ENCODE results near the gene SUN5. TPM values are rescaled to one million over a fixed set of nuclear protein-coding genes. Genes with fewer than 3 reads are reported as not detected.

SUN5 gene
- polyA plus RNA-seq, 2 of the 4 experiments (the other 2 are of a cell fraction), result not detected

DNA sequence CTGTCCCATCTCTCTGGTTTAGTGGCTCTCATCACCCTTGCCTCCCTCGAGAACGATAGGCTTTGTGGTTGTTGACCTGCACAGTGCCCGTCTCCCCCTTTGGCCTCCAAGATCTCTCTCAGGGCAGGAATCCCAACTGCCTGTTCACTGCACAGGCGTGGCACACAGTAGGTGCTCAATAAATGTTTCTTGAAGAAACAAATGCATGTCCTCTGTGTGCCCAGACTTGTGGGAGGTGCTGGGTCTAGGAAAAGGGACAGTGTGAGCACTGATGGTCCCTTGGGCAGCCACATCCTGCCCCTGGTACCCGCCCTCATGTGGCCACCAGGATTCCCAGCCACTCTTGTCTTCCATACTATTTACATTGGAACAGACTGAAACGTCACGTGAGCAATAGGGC is 24.6 kb upstream of the SUN5 start:
- FAIRE-seq, result no peak
- Histone ChIP-seq H3K27ac (no peak overlapping the region), H3K9me3 (no peaks in the 10 kb centered on the region), H3K4me1 (no peaks in the 10 kb centered on the region), H3K4me3 (no peak overlapping the region), H3K4me2 (no peak overlapping the region)
- CTCF ChIA-PET, result interaction anchor here (2.7 kb wide), 1 partner anchor 127 kb away, joined by 7 read pairs; no protein-coding TSS in a partner anchor
- no peak for DNase-seq (ENCODE audit: low read depth in 1 of 2, low spot score in 1 of 2)
- no peak for ATAC-seq
- 21% methylated on average over 7 of the region's 7 CpGs for WGBS (ENCODE audit: missing lambda C conversion rate)
- POLR2A ChIA-PET, result no interaction called here
- TF ChIP-seq HDAC2 (IDR thresholded peaks at IDR 0.05) (no peak), MAZ (IDR thresholded peaks at IDR 0.05; ENCODE audit: borderline replicate concordance, low read depth, low read length) (no peak), FOSB (CRISPR knock-in tag; IDR thresholded peaks at IDR 0.05) (no peak)

DNA sequence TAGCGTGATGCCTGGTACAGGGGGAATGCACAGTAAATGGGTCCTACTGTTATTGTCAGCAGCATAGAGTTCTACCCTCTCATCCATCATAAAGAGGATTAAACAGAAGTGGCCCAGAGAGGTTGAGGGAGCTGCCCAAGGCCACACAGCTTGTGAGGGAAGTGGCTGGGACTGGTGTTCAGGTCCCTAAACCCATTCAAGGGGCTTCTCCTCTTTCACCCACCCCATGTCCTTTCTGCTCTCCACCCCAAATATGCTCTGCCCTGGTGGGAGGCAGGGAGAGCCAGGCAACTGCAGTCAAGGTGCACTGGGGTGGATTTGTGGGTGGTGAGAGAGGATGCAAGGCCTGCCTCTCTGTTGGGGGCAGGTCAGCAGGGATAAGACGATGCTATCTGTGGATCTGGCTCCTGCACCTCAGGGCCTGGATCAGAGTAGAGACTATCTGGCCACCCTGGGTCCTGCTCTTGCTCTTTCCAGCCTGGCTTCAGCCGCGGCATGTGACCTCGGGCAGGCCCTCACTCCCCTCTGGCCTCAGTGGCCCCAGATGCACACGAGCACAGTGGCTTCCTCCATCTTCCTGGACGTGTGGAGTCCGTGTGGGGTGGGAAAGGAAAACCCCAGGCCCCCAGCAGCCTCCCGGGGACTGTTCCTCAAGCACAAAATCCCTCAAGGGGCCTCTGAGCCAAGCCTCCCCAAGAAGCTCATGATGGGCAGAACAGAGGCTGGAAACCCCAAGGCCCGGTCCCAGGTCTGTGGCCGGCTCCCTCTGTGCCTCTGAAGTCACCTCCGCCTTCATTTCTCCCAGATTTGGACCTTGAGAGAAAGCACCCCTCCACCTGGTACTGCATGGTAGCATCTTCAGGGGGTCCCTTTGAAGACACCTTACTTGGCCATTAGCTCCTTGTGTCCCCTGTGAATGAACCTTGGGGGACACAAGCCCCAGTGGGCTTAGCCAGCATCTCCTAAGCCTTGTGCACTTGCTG is 23.8 kb upstream of the SUN5 start:
- DNase-seq (ENCODE audit: low read depth in 1 of 2, low spot score in 1 of 2) (no peak), ATAC-seq (no peak), FAIRE-seq (no peak)
- no peak overlapping the region for H3K4me2 ChIP-seq
- WGBS (ENCODE audit: missing lambda C conversion rate), result 45% methylated on average over 9 of the region's 12 CpGs
- CTCF ChIA-PET, result interaction anchor here (2.7 kb wide), 1 partner anchor 126 kb away, joined by 7 read pairs; no protein-coding TSS in a partner anchor
- POLR2A ChIA-PET, result no interaction called here
- no peaks in the 10 kb centered on the region for H3K9me3 ChIP-seq
- no peaks in the 10 kb centered on the region for H3K4me1 ChIP-seq
- TF ChIP-seq KDM5A (IDR thresholded peaks at IDR 0.05) (no peak), CHD2 (IDR thresholded peaks at IDR 0.05; ENCODE audit: low read length, partially characterized antibody) (no peak), ESRRA (IDR thresholded peaks at IDR 0.05; ENCODE audit: borderline replicate concordance, low read length) (no peak), RCOR1 (IDR thresholded peaks at IDR 0.05; ENCODE audit: low read depth, low read length) (no peak), ZFP36 (IDR thresholded peaks at IDR 0.05; ENCODE audit: borderline replicate concordance, partially characterized antibody) (no peak), EHMT2 (IDR thresholded peaks at IDR 0.05; ENCODE audit: low read depth) (no peak), FOSL2 (IDR thresholded peaks at IDR 0.05) (no peak), FOSL2 (CRISPR knock-in tag; IDR thresholded peaks at IDR 0.05) (no peak), JUN (IDR thresholded peaks at IDR 0.05) (no peak), POLR2AphosphoS2 (conservative IDR thresholded peaks at IDR 0.05; ENCODE audit: low read length) (no peak), FOXS1 (CRISPR knock-in tag; IDR thresholded peaks at IDR 0.05) (no peak), CHD4 (IDR thresholded peaks at IDR 0.05; ENCODE audit: borderline replicate concordance) (no peak), EHF (CRISPR knock-in tag; IDR thresholded peaks at IDR 0.05) (no peak), TP53 (CRISPR knock-in tag; IDR thresholded peaks at IDR 0.05) (no peak), MYC (IDR thresholded peaks at IDR 0.05; ENCODE audit: borderline replicate concordance, low read length) (no peak), EP300 (IDR thresholded peaks at IDR 0.05) (no peak), ZSCAN20 (CRISPR knock-in tag; IDR thresholded peaks at IDR 0.05) (no peak)
- TF ChIP-seq, protein P1, sequence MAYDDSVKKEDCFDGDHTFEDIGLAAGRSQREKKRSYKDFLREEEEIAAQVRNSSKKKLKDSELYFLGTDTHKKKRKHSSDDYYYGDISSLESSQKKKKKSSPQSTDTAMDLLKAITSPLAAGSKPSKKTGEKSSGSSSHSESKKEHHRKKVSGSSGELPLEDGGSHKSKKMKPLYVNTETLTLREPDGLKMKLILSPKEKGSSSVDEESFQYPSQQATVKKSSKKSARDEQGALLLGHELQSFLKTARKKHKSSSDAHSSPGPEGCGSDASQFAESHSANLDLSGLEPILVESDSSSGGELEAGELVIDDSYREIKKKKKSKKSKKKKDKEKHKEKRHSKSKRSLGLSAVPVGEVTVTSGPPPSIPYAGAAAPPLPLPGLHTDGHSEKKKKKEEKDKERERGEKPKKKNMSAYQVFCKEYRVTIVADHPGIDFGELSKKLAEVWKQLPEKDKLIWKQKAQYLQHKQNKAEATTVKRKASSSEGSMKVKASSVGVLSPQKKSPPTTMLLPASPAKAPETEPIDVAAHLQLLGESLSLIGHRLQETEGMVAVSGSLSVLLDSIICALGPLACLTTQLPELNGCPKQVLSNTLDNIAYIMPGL (CRISPR knock-in tag; IDR thresholded peaks at IDR 0.05; ENCODE audit: borderline replicate concordance), result no peak
- TF ChIP-seq, protein P2, sequence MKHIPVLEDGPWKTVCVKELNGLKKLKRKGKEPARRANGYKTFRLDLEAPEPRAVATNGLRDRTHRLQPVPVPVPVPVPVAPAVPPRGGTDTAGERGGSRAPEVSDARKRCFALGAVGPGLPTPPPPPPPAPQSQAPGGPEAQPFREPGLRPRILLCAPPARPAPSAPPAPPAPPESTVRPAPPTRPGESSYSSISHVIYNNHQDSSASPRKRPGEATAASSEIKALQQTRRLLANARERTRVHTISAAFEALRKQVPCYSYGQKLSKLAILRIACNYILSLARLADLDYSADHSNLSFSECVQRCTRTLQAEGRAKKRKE (CRISPR knock-in tag; IDR thresholded peaks at IDR 0.05; ENCODE audit: low read depth), result no peak
- H3K4me3 ChIP-seq, result no peak overlapping the region
- no peak overlapping the region for H3K27ac ChIP-seq

Measured in A549 (cell line).